ENCODE data around the gene HNF1B.

The HNF1B gene

GRCh38 chr17:37664214-37664613, 80.6 kb downstream of the HNF1B start:
- no peak for DNase-seq

- no peak for DNase-seq
These were observed 82.5 kb downstream of the HNF1B start for GRCh38 chr17:37662353-37662752.

GRCh38 chr17:37661400-37662014, 83.4 kb downstream of the HNF1B start:
- no peak for DNase-seq

- no peak for DNase-seq
These were observed 84.9 kb downstream of the HNF1B start for GRCh38 chr17:37659925-37660324.

GRCh38 chr17:37657202-37657601, 87.7 kb downstream of the HNF1B start:
- DNase-seq = no peak

- no peak for DNase-seq
These were observed 93.0 kb downstream of the HNF1B start for GRCh38 chr17:37651849-37652248.

GRCh38 chr17:37650419-37651003, 94.3 kb downstream of the HNF1B start:
- no peak for DNase-seq

GRCh38 chr17:37648555-37648954, 96.3 kb downstream of the HNF1B start:
- no peak for DNase-seq

GRCh38 chr17:37647856-37648255, 97.0 kb downstream of the HNF1B start:
- DNase-seq = no peak

- DNase-seq = no peak
These were observed 101.0 kb downstream of the HNF1B start for GRCh38 chr17:37643869-37644268.

GRCh38 chr17:37643118-37643766, 101.6 kb downstream of the HNF1B start, which contains the start of gene DDX52:
TSS of gene DDX52 (minus strand) at chr17:37643446. CDS start at chr17:37643420, 26 bp downstream.
- peak; percentile 94 for DNase-seq

- peak; percentile 22 for DNase-seq
These were observed 102.2 kb downstream of the HNF1B start for GRCh38 chr17:37642681-37643080.

- DNase-seq = no peak
These were observed 104.8 kb downstream of the HNF1B start for GRCh38 chr17:37640015-37640414.

GRCh38 chr17:37637956-37638355, 106.9 kb downstream of the HNF1B start:
- no peak for DNase-seq

All from CD4-positive, alpha-beta T cell treated with Interleukin-10 for 1 hour (primary cell).